NCI-H1930 (cell line): ENCODE measurements around the gene SGCE.

ENCODE experiments used
- DNase-seq, 2 experiments: peaks; one replicate each; lab custom pipeline; 2025; lab: John Stamatoyannopoulos, UW

Gene SGCE

DNA sequence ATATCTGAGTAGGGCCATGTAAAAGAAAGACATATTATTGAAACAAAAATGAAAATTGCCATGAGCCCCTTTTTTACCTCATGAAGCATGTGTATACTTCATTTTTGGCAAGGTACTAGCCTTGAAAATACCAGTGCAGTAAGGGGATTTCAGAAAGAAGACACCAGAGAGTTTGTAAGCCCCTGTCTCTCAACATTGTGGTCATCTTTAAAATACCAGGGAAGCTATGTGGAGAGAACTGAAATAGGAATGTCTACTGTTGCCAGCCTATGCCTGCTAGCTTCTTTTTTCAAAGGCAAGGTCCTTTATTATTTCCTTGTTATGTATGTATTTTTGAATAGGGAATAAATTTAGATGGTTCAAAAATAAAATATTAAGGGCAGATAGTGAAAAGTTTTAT, 88.5 kb downstream of the SGCE start:
- no peak for DNase-seq

DNA sequence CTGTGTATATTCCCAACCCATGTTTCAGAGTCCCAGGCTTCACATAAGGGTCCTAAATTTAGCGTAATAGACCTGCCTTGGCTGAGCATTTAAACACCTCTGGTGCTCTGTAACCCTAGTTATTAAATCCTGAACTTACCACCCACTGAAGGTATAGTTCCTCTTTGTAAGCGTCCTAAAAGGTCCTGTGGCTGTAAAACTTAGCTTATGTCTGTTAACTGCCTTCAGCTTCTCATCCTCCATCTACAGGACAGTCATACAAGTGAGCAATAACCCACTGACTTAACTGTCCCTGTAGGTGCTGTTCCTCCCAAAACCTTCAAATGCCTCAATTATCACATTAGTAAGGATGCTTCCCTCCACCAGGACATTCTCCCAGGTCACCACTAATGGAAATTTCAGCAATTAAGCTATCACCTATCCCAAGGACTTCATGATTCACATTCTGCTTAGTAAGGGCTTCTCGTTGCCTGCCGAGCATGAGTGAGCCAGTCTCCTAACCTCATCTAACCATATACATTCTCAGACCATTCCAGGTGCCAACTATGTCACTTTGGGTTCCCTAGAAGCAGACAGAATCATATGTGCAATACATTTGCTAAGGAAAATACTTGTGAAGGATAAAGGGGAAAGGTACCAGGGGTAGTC, 90.6 kb downstream of the SGCE start:
- DNase-seq, result no peak

DNA sequence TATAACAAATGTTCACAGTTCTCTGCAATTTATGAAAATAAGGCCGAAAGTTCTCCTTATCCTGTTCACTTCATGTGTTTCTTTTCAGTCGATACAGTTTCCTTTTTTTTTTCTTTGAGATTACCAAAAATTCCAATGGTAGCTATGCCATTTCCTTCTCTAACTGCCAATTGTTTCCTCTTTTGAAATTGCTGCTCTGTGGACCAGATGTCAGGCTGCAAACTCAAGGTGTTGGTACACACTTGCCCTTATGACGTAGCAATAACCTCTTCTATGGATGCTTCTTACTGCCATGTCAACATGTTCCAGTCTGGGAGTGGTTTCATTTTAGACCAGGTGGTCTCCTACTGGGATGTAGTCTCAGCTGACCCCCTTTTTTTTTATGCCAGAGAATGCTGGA, 93.4 kb downstream of the SGCE start:
- DNase-seq, result no peak

- no peak for DNase-seq
Observed at GRCh38 chr7:94561841-94562514, 94.0 kb downstream of the SGCE start.

- DNase-seq, result no peak
Observed at GRCh38 chr7:94559972-94560371, 96.0 kb downstream of the SGCE start.

DNA sequence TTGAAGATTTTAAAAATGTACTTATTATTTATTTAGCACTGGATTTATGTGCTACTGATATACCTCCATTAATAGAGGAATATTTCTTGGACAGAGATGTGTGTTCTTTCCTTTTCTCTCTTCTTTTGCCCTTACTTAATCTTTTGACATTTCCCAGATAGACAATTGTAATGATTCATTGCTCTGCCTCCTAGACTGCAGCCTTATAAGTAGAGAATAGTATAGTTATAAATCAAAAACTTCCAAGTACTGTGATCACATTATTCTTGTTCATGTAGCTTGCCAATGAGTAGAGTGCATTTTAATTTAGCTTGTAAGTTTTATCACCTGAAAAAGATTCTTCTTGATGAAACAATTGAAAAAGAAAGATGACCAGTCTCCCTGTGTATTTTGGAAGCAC, 98.7 kb downstream of the SGCE start:
- DNase-seq, result no peak

GRCh38 chr7:94556028-94556427, 99.9 kb downstream of the SGCE start:
- no peak for DNase-seq

GRCh38 chr7:94547126-94547525, 108.8 kb downstream of the SGCE start:
- no peak for DNase-seq

DNA sequence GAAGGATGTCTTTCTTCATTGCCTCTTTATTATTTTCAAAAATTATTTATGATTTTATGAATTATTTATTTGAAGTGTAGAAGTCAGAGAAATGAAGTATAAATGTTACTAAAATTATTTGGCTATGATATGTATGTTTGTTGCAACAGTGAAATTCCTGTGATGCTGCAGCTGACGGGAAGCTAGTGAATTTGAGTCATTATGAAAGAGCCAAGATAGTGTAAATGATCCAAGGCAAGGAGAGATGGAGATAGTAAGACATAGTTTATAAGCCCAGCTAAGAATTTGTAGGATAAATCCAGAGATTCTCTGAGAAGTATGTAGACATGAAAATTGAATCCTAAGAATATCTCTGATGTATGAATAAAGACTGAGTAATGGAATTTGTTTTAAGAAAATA, 115.5 kb downstream of the SGCE start:
- DNase-seq, result no peak
